Transverse colon (tissue), 3 donors: ENCODE measurements around the gene SYT11.

Experiments
- POLR2A ChIP-seq: fragments of 450-650 bp; IDR thresholded peaks from one replicate; pipeline ENCODE4 v1.6.1; 2016; ENCODE audit warnings: antibody characterized with exemption, mild to moderate bottlenecking, moderate library complexity
- TF ChIP-seq, protein P1 (sequence below), 5 experiments: fragments of 200-600 bp in 3 of 5; fragments of 450-650 bp in 2 of 5; sonication (generic) in 3 of 5; IDR thresholded peaks; 1 replicate in 2 of 5; 2 replicates in 3 of 5; pipeline ENCODE4 v1.5.1; 2016 to 2017; ENCODE audit warnings: antibody characterized with exemption in 5 of 5, inconsistent platforms in 3 of 5, mild to moderate bottlenecking in 2 of 5, moderate library complexity in 1 of 5

DNA sequence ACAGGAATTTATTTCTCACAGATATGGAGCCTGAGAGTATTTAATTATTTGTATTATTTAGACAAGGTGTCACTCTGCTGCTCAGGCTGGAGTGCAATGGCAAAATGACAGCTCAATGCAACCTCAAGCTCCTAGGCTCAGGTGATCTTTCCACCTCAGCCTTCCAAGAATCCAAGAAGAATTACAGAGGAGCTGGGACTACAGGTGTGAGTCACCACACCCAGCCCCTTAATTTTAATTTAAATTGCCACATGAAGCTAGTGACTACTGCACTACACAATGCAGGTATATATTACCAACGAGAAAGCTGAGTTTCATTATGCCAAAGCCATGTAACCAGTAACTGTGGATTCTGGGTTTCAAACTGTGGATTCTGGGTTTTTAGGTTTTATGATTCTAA lies 72.7 kb downstream of the SYT11 start:
- no peak for TF ChIP-seq POLR2A
- TF ChIP-seq, protein P1, sequence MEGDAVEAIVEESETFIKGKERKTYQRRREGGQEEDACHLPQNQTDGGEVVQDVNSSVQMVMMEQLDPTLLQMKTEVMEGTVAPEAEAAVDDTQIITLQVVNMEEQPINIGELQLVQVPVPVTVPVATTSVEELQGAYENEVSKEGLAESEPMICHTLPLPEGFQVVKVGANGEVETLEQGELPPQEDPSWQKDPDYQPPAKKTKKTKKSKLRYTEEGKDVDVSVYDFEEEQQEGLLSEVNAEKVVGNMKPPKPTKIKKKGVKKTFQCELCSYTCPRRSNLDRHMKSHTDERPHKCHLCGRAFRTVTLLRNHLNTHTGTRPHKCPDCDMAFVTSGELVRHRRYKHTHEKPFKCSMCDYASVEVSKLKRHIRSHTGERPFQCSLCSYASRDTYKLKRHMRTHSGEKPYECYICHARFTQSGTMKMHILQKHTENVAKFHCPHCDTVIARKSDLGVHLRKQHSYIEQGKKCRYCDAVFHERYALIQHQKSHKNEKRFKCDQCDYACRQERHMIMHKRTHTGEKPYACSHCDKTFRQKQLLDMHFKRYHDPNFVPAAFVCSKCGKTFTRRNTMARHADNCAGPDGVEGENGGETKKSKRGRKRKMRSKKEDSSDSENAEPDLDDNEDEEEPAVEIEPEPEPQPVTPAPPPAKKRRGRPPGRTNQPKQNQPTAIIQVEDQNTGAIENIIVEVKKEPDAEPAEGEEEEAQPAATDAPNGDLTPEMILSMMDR (IDR thresholded peaks at IDR 0.05), result no peak
